HEK293T (cell line): ENCODE measurements around the gene COL17A1.

Experiments
- BHLHE40 ChIP-seq: fragments of 450-650 bp; IDR thresholded peaks from 2 replicates; pipeline ENCODE4 v1.6.1; 2016; ENCODE audit warnings: mild to moderate bottlenecking, moderate library complexity, borderline replicate concordance
- ELF4 ChIP-seq: fragments of 450-650 bp; IDR thresholded peaks from 2 replicates; pipeline ENCODE4 v1.6.1; 2017; ENCODE audit warnings: antibody characterized with exemption
- FOXA1 ChIP-seq: fragments of 450-650 bp; IDR thresholded peaks from 2 replicates; pipeline ENCODE4 v1.6.1; 2016; ENCODE audit warnings: mild to moderate bottlenecking
- FOXM1 ChIP-seq: fragments of 450-650 bp; IDR thresholded peaks from 2 replicates; pipeline ENCODE4 v1.6.1; 2017; ENCODE audit warnings: mild to moderate bottlenecking, borderline replicate concordance
- HDGF ChIP-seq: fragments of 450-650 bp; IDR thresholded peaks from 2 replicates; pipeline ENCODE4 v1.6.1; 2017; ENCODE audit warnings: antibody characterized with exemption, borderline replicate concordance
- LEF1 ChIP-seq: fragments of 450-650 bp; IDR thresholded peaks from 2 replicates; pipeline ENCODE4 v1.6.1; 2017; ENCODE audit warnings: mild to moderate bottlenecking, borderline replicate concordance
- NFRKB ChIP-seq: fragments of 450-650 bp; IDR thresholded peaks from 2 replicates; pipeline ENCODE4 v1.6.1; 2016; ENCODE audit warnings: mild to moderate bottlenecking, moderate library complexity
- SP1 ChIP-seq: fragments of 450-650 bp; IDR thresholded peaks from 2 replicates; pipeline ENCODE4 v1.6.1; 2017
- SUZ12 ChIP-seq: fragments of 450-650 bp; IDR thresholded peaks from 2 replicates; pipeline ENCODE4 v1.6.1; 2016; ENCODE audit warnings: mild to moderate bottlenecking
- TARDBP ChIP-seq: fragments of 450-650 bp; IDR thresholded peaks from 2 replicates; pipeline ENCODE4 v1.6.1; 2016
- TF ChIP-seq, protein P1 (sequence below): fragments of 450-650 bp; IDR thresholded peaks from 2 replicates; pipeline ENCODE4 v1.6.1; 2016

- TF ChIP-seq SP1 (no peak), LEF1 (no peak), FOXM1 (no peak), BHLHE40 (no peak), NFRKB (no peak), FOXA1 (no peak), ELF4 (no peak), TARDBP (no peak), HDGF (no peak), SUZ12 (no peak)
- TF ChIP-seq, protein P1, sequence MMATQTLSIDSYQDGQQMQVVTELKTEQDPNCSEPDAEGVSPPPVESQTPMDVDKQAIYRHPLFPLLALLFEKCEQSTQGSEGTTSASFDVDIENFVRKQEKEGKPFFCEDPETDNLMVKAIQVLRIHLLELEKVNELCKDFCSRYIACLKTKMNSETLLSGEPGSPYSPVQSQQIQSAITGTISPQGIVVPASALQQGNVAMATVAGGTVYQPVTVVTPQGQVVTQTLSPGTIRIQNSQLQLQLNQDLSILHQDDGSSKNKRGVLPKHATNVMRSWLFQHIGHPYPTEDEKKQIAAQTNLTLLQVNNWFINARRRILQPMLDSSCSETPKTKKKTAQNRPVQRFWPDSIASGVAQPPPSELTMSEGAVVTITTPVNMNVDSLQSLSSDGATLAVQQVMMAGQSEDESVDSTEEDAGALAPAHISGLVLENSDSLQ = no peak
Observed at GRCh38 chr10:104029521-104029860, 56.2 kb downstream of the COL17A1 start.
